ENCODE measurements around the gene LMOD1.
A peak's percentile ranks its signal among the peaks of the same experiment; 100 is the strongest.
"Not testable (repeated sequence)": the region's sequence is repeated elsewhere in the genome, so short reads cannot be mapped to it uniquely, and the experiment has no call there.

LMOD1 gene

DNA sequence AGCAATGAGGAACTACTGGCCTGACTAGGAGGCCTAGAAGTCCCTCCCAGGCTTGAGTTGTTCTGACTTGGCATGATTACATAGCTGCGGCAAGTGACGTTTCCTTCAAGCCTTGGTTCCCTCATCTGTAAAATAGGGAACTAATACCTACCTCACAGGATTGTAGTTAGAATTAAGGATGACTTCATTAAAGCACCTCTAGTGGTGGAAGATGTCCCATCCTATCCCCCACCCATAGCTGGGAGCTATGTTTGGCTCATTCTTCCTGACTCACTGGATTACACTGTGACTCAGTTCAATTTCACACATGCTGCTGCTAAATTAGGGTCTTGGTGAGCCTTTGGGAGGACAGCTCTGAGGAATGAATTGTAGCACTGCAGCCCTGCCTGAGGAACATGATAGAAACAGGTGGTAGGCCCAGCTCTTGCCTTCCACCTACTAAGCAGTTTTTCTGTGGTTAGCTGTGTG is 63.6 kb downstream of the LMOD1 start:
- H3K4me3 Mint-ChIP-seq: no peak overlapping the region
- no peak for DNase-seq (ENCODE audit: low spot score in 2 of 2)
- H3K27ac Mint-ChIP-seq (ENCODE audit: low read depth): no peak overlapping the region

DNA sequence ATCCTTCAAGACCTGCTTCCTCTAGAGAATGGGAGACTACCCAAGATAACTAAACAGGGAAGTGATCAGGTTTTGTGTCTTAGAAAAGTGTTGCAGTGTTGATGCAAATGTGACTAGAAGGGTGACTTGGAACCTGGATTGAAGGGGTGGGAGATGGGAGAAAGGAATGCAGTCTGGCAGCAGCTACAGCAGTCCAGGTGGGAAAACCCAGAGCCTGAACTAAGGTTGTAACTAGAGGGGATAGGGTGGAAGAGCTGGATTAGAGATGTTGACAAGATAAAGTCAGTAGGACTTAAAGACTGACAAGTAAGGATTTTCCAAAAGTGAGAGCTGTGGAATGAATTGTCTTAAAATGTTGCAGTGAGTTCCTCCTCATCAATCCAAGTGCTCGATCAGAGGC is 64.7 kb downstream of the LMOD1 start:
- Mint-ChIP-seq H3K4me1 (no peaks in the 10 kb centered on the region), H3K27ac (ENCODE audit: low read depth) (no peak overlapping the region), H3K9me3 (no peaks in the 10 kb centered on the region), H3K27me3 (peaks cover 4% of the 10 kb centered on the region), H3K4me3 (no peak overlapping the region), H3K36me3 (ENCODE audit: insufficient read depth) (no peaks in the 10 kb centered on the region)
- ATAC-seq (replicated peaks; ENCODE audit: extremely low read depth, poor library complexity, severe bottlenecking) (no peak), DNase-seq (ENCODE audit: low spot score in 2 of 2) (no peak)

More for the DNA sequence above, 63.6 kb downstream of the LMOD1 start:
- H3K9me3 Mint-ChIP-seq: no peaks in the 10 kb centered on the region
- peaks cover 15% of the 10 kb centered on the region for H3K27me3 Mint-ChIP-seq
- H3K36me3 Mint-ChIP-seq (ENCODE audit: insufficient read depth): no peaks in the 10 kb centered on the region
- H3K4me1 Mint-ChIP-seq: no peaks in the 10 kb centered on the region
- ATAC-seq (replicated peaks; ENCODE audit: extremely low read depth, poor library complexity, severe bottlenecking): peak; percentile 49

DNA sequence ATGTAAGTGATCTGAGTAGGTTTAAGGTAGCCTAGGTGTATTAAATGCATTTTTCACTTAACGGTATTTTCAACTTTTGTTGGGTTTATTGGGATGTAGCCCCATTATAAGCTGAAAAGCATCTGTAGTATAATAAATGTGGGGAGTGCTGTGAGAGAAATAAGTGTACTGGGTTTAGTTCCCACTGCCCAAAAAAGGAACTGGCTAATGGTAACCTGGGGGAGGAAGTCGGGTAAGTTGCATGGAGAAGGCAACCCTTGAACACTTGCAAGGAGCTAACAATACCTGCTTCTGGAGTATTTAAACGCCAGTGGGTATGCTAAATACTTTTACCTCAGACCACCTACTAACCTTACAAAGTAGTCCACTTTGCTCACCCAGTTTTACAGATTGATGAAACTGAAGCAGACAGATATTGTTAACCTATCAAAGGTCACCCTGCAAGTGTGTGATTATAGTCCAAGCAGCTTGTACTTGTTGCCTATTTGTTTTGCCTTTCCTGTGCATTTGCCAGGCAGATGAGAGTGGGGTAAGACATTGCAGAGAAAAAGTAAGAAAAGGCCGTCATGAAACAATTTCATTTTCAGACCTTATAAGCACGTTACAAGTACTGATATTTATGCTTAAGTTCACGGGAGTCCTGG is 65.3 kb downstream of the LMOD1 start:
- H3K27ac Mint-ChIP-seq (ENCODE audit: low read depth): no peak overlapping the region
- no peak for DNase-seq (ENCODE audit: low spot score in 2 of 2)
- H3K36me3 Mint-ChIP-seq (ENCODE audit: insufficient read depth): peaks cover 4% of the 10 kb centered on the region
- no peaks in the 10 kb centered on the region for H3K27me3 Mint-ChIP-seq
- H3K9me3 Mint-ChIP-seq: no peaks in the 10 kb centered on the region
- no peak for ATAC-seq (replicated peaks; ENCODE audit: extremely low read depth, poor library complexity, severe bottlenecking)
- no peak overlapping the region for H3K4me3 Mint-ChIP-seq
- H3K4me1 Mint-ChIP-seq: no peaks in the 10 kb centered on the region

DNA sequence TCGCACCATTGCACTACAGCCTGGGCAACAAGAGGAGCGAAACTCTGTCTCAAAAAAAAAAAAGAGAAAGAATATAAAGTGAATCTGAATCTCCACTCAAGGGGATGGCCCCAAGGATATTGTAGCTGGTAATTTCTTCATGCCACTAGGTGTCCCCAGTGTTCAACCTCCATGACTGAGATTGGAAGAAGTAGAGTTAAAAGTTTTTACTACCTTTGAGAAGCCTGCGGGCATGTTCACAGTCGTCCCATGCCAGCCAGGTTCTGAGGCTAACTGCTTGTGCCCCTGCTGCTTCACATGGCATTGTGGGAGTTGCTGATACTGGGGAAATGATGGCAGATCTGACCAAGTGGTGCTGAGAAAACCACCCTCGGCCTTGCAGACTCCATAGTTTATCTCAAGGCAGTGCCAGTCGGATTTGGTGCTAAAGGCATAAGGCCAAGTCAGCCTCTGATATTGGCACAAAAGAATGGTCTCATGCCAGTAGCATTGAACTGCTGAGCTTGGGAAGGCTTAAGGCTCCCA is 68.4 kb downstream of the LMOD1 start:
- H3K4me1 Mint-ChIP-seq: no peaks in the 10 kb centered on the region

DNA sequence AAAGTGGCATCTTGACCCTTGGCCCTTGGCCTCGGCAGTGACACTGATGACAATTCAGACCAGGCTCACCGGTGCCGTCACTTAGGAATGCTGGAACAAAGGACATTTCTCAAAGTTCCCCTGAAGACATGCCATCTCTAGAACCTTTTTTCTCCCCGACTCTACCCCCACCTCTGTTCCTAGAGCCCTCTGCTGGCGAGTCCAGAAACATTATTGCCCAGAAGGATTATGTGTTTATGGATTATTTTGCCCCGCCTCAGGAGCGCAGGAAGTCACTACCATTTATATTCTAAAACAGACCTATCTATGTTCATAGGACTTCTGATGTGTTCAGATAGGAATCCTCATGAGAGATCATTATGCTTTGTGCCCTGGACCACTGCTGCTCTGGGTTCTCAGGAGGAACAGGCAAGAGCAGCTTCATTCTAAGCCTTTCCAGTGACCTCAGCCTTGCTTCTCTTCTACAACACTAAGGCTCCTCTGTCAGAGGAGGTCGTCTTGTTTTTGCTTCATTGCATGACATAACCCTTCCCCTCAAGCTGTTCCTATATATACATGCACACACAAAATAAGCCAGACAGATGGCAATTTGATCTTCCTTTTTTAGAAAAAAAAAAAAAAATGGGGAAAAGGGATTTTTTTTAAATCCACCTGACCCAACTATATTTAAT is 70.1 kb downstream of the LMOD1 start:
- Mint-ChIP-seq H3K9me3 (no peaks in the 10 kb centered on the region), H3K4me3 (no peak overlapping the region), H3K36me3 (ENCODE audit: insufficient read depth) (peaks cover 30% of the 10 kb centered on the region), H3K4me1 (no peaks in the 10 kb centered on the region), H3K27ac (ENCODE audit: low read depth) (no peak overlapping the region), H3K27me3 (no peaks in the 10 kb centered on the region)
- DNase-seq (ENCODE audit: low spot score in 2 of 2): no peak
- ATAC-seq (replicated peaks; ENCODE audit: extremely low read depth, poor library complexity, severe bottlenecking): no peak

More for the DNA sequence above, 68.4 kb downstream of the LMOD1 start:
- Mint-ChIP-seq H3K9me3 (no peaks in the 10 kb centered on the region), H3K27ac (ENCODE audit: low read depth) (no peak overlapping the region), H3K36me3 (ENCODE audit: insufficient read depth) (peaks cover 14% of the 10 kb centered on the region), H3K27me3 (no peaks in the 10 kb centered on the region), H3K4me3 (no peak overlapping the region)
- ATAC-seq (replicated peaks; ENCODE audit: extremely low read depth, poor library complexity, severe bottlenecking) (no peak), DNase-seq (ENCODE audit: low spot score in 2 of 2) (no peak)

DNA sequence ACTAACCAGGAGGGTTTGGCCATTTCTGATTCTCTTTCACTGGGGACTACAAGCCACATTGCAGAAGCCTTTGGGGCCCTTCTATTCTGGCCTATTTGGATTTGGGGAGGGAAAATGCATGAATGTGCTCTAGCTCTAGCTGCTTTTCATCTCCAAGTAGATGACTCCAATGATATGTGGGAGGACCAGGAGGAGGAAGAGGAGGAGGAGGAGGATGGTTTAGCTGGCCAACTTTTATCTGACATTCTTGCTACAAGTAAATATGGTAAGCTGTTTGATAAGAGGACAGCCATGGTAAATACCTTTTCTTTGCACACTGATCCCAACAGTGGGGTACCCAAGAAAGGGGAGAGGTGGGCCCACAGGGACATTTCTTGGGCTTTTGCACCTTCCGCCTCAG is 71.7 kb downstream of the LMOD1 start:
- ATAC-seq (replicated peaks; ENCODE audit: extremely low read depth, poor library complexity, severe bottlenecking) (no peak), DNase-seq (ENCODE audit: low spot score in 2 of 2) (no peak)
- Mint-ChIP-seq H3K4me1 (no peaks in the 10 kb centered on the region), H3K27me3 (no peaks in the 10 kb centered on the region), H3K36me3 (ENCODE audit: insufficient read depth) (peaks cover 43% of the 10 kb centered on the region), H3K27ac (ENCODE audit: low read depth) (no peak overlapping the region), H3K4me3 (no peak overlapping the region), H3K9me3 (no peaks in the 10 kb centered on the region)

DNA sequence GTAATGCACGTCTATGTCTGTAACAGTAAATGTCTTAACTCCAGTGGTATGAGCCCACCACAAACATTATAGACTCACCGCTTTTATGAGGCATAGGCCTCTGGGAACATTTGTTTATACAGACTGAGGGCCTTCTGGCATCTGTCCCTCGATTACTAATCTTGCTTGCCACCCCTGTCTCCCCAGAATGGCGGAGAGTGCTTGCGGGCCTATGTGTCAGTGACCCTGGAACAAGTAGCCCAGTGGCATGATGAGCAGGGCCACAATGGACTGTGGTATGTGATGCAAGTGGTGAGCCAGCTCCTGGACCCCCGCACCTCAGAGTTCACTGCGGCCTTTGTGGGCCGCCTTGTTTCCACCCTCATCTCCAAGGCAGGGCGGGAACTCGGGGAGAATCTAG is 76.0 kb downstream of the LMOD1 start:
- Mint-ChIP-seq H3K4me3 (no peak overlapping the region), H3K27me3 (no peaks in the 10 kb centered on the region), H3K9me3 (no peaks in the 10 kb centered on the region), H3K36me3 (ENCODE audit: insufficient read depth) (peaks cover 62% of the 10 kb centered on the region), H3K27ac (ENCODE audit: low read depth) (peak overlapping the region; percentile 13), H3K4me1 (no peaks in the 10 kb centered on the region)
- DNase-seq (ENCODE audit: low spot score in 2 of 2): no peak
- ATAC-seq (replicated peaks; ENCODE audit: extremely low read depth, poor library complexity, severe bottlenecking): no peak

DNA sequence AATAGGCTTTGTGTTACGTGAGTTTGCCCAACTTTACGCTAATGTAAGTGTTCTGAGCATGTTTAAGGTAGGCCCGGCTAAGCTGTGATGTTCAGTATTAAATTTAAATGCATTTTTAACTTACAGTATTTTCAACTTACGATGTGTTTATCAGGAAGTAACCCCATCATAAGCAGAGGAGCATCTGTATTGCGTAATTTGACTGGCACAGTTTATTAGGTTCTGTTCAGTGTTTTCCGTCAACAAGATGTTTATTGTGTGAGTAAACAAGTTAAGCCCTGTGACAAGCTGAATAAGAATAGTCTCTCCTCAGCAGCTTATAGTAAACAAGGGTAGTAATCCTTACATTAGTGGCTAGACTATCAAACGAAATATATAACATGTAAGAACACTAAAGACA is 84.9 kb downstream of the LMOD1 start:
- H3K9me3 Mint-ChIP-seq: no peaks in the 10 kb centered on the region
- H3K27ac Mint-ChIP-seq (ENCODE audit: low read depth): no peak overlapping the region
- H3K36me3 Mint-ChIP-seq (ENCODE audit: insufficient read depth): peaks cover 60% of the 10 kb centered on the region
- ATAC-seq (replicated peaks; ENCODE audit: extremely low read depth, poor library complexity, severe bottlenecking): no peak
- H3K4me1 Mint-ChIP-seq: no peaks in the 10 kb centered on the region
- no peak for DNase-seq (ENCODE audit: low spot score in 2 of 2)
- H3K27me3 Mint-ChIP-seq: no peaks in the 10 kb centered on the region
- H3K4me3 Mint-ChIP-seq: no peak overlapping the region

DNA sequence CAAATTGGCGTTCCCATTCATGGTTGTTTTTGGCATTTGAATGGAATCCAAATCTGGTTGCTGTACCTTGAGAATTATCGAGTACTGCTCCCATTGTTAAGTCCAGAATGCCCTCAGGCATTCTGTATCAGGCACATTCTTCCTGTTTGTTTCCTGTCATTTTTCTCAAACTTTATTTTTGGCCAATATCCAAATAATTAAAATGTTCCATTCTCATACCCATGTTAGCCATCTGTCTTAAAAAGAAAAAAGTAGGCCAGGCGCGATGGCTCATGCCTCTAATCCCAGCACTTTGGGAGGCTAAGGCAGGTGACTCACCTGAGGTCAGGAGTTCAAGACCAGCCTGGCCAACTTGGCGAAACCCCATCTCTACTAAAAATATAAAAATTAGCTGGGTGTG is 86.9 kb downstream of the LMOD1 start:
- H3K9me3 Mint-ChIP-seq: no peaks in the 10 kb centered on the region
- H3K4me3 Mint-ChIP-seq: no peak overlapping the region
- no peak overlapping the region for H3K27ac Mint-ChIP-seq (ENCODE audit: low read depth)
- no peaks in the 10 kb centered on the region for H3K4me1 Mint-ChIP-seq
- DNase-seq (ENCODE audit: low spot score in 2 of 2) (no peak), ATAC-seq (replicated peaks; ENCODE audit: extremely low read depth, poor library complexity, severe bottlenecking) (no peak)
- no peaks in the 10 kb centered on the region for H3K27me3 Mint-ChIP-seq
- peaks cover 72% of the 10 kb centered on the region for H3K36me3 Mint-ChIP-seq (ENCODE audit: insufficient read depth)

DNA sequence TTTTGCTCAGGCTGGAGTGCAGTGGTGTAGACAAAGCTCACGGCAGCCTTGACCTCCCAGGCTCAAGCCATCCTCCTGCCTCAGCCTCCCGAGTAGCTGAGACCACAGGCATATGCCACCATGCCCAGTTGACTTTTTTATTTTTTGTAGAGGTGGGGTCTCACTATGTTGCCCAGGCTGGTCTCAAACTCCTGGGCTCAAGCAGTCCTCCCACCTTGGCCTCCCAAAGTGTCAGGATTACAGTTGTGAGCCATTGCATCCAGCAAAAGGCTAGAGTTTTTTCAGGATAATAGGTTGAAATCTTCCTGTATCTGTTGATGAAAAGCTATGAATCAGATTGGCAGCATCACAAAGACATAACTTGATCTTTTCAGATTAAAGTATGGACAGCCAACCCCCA is 89.6 kb downstream of the LMOD1 start:
- not testable (repeated sequence) for H3K27ac Mint-ChIP-seq (ENCODE audit: low read depth); H3K27me3 Mint-ChIP-seq; H3K4me3 Mint-ChIP-seq; DNase-seq (ENCODE audit: low spot score in 2 of 2); ATAC-seq (replicated peaks; ENCODE audit: extremely low read depth, poor library complexity, severe bottlenecking); H3K9me3 Mint-ChIP-seq; H3K4me1 Mint-ChIP-seq
- H3K36me3 Mint-ChIP-seq (ENCODE audit: insufficient read depth): peaks cover 66% of the 10 kb centered on the region

DNA sequence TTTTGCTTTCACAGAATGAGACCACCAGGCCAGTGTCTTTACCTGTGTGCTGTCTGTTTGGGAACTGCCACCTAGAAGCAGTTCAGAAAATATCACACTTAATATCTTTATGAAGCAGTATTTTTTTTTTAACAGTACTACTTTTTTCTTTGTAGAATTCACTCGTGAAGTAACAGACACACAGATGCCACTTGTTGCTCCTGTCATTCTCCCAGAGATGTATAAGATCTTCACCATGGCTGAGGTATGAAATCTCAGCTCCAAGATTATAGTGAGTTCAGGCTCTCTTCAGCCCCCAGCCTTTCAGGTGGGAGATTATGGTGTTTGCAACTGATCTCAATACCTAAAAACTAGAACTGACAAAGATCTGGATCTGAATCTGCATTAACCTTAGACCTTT is 94.4 kb downstream of the LMOD1 start:
- Mint-ChIP-seq H3K4me1 (peaks cover 4% of the 10 kb centered on the region), H3K27me3 (no peaks in the 10 kb centered on the region), H3K9me3 (no peaks in the 10 kb centered on the region), H3K36me3 (ENCODE audit: insufficient read depth) (peaks cover 61% of the 10 kb centered on the region), H3K4me3 (no peak overlapping the region), H3K27ac (ENCODE audit: low read depth) (no peak overlapping the region)
- ATAC-seq (replicated peaks; ENCODE audit: extremely low read depth, poor library complexity, severe bottlenecking): no peak
- DNase-seq (ENCODE audit: low spot score in 2 of 2): no peak

DNA sequence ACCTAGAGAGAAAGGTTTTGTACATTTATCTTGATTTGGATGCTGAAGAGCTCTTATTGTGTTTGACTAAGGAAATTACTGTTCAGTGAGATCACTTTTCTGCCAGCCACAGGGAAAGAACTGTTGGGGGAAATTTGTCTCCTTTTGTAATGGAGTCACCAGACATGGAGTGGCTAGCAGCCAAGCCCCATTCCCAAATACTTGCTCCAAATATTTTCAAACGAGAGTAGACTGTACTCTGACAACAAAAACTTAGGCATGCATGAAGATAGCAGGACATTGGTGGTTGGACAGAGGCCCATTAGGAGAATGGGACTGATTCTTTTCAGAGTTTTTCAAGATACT is 96.3 kb downstream of the LMOD1 start:
- DNase-seq (ENCODE audit: low spot score in 2 of 2) (no peak), ATAC-seq (replicated peaks; ENCODE audit: extremely low read depth, poor library complexity, severe bottlenecking) (no peak)
- Mint-ChIP-seq H3K27me3 (no peaks in the 10 kb centered on the region), H3K4me1 (peaks cover 14% of the 10 kb centered on the region), H3K27ac (ENCODE audit: low read depth) (peak overlapping the region; percentile 1), H3K36me3 (ENCODE audit: insufficient read depth) (peaks cover 45% of the 10 kb centered on the region), H3K9me3 (no peaks in the 10 kb centered on the region), H3K4me3 (no peak overlapping the region)

DNA sequence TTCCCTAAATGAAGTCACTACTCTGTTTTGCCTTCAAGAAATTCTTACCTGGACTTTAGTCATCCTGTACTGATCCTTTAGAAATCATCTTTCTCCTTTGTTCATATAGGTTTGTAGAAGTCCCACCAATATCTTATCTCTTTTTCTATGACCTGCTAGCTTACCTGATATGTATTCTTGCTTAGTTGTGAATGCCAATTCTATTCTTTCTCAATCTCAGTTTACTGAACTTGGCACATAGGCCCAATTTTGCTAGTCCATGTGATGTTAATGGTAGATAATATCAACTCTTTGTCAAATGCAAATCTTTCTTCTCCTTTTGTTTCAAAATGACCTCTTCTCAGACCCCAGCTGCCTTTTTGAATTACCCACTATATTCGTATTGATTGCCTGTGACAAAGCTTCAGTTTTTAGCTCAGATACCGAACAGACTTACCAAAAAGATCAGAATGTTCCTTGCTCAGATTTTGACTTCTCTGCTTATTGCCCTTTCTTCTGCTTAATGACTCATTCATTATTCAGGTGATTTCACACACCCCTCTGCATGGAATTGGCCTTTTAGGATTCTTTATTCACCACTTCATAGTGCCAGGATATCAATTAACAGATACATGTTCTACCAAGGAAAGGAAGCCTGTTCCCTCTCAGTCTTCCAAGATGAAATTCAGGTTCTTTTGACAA is 96.8 kb downstream of the LMOD1 start:
- Mint-ChIP-seq H3K4me3 (no peak overlapping the region), H3K36me3 (ENCODE audit: insufficient read depth) (peaks cover 40% of the 10 kb centered on the region), H3K27me3 (no peaks in the 10 kb centered on the region), H3K4me1 (peaks cover 14% of the 10 kb centered on the region), H3K27ac (ENCODE audit: low read depth) (peak overlapping the region; percentile 1), H3K9me3 (no peaks in the 10 kb centered on the region)
- ATAC-seq (replicated peaks; ENCODE audit: extremely low read depth, poor library complexity, severe bottlenecking): no peak
- no peak for DNase-seq (ENCODE audit: low spot score in 2 of 2)

Data from central memory CD8-positive, alpha-beta T cell (primary cell).